HG02981 (cell line): ENCODE data around the gene DPF1.
A peak's percentile ranks its signal among the peaks of the same experiment; 100 is the strongest.
"Not testable (repeated sequence)": the region's sequence is repeated elsewhere in the genome, so short reads cannot be mapped to it uniquely, and the experiment has no call there.

ENCODE experiments used
- ATAC-seq: cut with Tn5 transposase; IDR thresholded peaks from one replicate; pipeline ENCODE4 v1.9.1; 2021; ENCODE audit warnings: mild to moderate bottlenecking, moderate library complexity; ENCODE audit not compliant: unreplicated experiment

The DPF1 gene

DNA sequence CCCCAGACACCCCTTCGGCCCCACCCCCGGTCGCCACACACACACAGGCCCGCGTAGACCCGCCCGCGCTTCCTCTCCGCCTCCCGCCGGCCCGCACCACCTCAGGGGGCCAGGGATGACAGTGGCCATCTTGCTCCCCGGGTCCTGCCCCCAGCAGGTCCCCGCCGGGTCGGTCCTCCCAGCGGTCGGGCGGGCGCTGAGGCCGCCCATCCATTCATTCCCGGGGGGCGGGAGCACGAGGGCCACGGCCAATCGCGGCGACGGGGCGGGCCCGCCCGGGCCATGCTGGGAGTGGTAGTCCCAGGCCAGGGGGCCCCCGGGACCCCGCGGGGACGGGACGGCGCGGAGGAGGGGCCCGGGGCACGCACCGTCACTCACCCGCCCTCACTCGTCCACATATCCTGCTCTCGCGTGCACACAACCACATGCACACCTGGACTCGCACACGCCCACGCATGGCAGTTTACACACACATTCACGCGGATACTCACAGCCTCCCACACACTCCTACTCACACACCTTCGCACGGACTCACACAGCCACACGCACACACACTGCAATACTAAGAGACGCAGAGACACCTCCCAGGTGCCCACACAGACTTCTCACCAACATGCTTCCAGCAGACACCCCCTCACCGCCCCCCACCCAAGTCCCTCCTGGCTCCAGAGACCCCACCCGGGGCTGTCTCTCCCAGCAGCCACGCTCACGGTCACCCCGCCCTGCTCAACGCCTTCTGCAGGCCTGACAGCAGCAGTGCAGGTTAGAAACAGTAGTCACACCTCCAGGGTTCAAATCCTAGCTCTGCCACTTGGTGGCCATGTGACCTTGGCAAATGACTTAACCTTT lies at the start of gene DPF1:
DPF1 (minus strand) TSS at position 209 of the 849 bp plus-strand sequence; CDS start at position 129, 80 bp downstream.
- peak; percentile 78 for ATAC-seq

DNA sequence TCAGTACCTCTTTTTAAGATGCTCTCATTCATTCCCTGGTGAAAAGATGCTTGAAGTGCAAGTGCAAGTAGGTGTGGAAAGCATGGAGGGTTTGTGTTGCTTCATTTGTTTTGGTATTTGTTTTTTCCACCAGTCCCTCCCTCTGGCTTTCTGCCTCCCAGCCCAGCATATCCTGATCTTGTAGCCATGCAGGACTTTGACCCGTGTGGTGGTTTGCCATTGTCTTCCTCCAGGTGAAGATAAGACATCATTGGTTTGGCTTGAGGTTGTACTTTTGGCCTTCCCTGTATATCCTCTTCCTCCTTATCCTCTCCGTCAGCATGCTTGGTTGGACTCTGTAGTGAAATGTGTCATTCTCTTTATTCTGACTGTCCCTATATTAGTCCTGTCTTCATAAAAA lies 49.5 kb upstream of the DPF1 start:
- no peak for ATAC-seq

DNA sequence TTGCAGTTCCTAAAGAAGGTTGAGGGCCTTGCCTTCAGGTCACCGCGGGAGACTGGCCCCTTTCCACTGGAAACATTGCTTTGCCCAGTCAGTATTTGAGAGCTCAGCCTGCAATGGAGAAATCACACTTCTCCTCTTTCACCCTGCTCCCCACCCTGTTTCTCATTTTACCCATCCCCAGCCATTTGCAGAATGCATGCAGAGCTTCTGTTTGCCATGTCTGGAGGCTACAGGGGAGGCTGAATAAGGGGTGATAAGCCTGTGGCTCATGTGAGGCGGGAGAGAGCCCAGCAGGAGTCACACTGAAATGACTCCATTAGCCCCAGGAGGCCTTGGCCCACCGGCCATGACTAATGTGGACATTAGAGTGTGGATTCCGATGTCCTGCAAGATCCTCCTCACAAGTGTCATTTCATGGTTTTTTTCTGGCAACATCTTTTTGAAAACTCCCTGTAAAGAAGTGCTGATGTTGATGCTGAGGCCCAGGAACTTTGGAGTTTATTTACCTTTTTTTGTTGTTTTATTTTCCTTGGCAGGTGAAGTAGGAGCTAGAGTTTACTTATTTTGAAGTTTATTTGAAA lies 46.7 kb upstream of the DPF1 start:
- no peak for ATAC-seq

DNA sequence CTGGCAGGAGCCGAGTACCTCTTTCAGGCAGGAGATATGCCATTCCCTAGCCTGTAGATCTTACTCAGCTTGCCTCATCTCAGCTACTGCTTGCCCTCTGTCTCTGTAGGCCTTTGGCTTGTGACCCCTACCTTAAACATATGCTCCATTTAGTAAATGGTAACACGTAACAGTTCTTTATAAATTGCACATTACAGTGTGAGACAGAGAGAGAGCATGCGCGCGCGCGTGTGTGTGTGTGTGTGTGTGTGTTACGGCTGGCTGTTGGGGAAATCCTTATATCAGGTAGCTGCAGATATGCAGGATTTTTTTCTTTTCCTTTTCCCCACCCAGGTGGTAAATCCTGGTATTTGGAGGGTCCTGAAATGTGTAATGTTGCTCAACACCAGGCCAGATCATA lies 44.5 kb upstream of the DPF1 start:
- ATAC-seq: no peak

DNA sequence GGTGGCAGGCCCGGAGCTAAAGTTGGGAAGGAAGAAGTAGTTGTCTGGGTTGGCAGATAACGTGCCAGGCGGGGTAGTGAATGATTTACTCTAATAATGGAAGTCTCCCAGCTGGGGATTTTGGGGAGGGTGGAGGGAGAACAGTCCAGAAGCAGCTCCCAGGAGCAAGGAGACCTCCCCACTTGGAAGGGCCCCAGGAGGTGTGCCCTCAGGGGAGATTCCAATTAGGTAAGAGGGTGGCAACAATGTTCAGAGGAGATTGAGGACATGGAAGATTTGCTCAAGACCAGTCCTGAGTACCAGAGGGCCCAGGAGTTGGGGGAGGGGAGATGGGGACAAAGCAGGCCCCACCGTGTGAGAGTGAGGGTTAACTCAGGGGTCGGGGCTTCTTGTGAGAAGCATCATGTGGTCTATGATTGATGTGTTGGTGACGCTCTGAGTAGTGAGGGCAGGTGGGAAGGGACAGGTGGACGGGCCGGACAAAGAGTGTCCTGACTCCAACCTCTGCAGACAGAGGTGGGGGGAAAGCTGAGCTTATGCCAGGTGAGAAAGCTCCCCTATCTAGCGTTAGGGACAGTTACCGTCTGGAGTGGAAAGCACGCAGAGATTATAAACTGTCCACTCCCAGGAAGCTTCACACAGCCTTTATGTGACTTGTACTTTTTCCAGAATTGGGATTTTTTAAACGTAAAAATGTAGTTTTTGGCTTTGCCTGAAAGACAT lies 43.9 kb upstream of the DPF1 start:
- ATAC-seq: no peak

DNA sequence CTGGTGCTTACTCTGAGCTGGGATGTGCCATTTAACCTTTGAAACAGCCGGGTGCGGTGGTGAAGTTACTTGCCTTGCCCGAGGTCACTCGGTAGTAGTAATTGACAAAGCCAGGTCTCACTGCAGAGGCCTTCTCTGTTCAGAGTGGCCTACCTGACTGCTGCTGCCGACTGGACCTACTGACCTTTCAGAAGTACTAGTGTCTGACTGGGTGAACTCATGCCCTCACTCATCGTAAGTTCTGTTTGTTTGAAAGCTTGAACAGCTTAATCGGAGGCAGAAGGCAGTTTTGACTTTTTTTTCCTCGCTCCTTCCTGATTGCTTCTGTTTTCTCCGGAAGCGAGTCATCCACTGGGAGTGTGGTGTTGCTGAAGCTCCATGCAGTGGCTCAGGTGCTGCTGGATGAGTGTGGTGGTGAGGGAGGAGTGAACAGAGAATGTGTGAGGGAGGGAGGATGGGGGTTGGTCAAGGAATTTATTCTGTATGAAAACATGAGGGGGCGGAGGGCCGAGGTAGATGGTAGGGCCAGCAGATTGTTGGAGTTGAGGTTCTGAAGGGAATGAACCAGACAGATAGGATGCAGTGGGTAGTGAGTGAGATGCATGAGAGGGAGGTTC lies 43.1 kb upstream of the DPF1 start:
- ATAC-seq: no peak

DNA sequence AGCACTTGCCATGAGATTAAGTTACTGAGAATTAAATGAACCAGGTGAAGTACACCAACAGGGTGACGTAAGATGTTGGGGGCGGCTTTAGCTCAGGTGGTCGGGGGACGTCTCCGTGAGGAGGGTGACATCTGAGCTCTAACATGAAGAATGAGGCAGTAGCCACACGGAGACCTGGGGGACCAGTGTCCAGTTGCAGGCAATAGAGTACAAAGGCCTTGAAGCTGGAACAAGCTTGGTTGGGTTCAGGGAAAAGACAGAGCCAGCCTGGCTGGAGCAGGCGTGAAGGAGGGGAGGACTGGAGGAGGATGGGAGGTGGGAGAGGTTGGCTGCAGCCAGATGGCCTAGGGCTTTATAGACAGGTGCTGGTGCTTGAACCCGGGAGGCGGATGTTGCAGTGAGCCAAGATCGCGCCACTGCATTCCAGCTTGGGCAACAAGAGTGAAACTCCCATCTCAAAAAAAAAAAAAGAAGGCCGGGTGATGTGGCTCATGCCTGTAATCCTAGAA lies 42.0 kb upstream of the DPF1 start:
- ATAC-seq: no peak

DNA sequence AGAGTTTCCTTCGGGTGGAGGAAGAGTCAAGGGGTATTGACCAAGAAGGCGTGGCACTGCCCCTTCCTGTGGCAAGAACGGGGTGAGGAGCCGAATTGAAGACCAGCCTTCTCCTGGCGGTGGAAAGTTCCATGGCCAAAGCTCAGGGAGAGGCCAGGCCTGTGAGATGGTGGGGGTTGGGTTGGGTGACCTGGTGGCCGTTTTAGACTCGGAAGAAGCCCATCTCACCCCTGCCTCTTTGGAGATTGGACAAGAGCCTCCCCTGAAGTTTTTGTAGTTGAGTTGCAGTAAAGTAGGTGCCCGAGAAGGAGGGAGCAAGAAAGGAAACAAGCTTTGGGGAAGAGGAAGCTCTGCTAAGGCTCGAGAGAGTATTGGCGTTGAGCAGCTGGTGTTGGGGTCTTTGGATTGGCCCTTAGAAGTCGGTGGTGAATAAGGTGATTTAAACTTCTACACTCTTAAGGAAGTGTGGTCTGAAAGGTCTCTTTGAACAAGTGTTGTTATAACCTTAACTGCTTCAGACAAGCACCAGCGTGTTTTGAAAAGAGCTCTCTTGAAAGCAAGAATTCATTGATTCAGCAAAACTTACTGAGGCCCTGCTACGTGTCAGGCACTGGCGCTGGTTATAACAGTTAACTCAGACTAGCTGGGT lies 41.3 kb upstream of the DPF1 start:
- no peak for ATAC-seq

DNA sequence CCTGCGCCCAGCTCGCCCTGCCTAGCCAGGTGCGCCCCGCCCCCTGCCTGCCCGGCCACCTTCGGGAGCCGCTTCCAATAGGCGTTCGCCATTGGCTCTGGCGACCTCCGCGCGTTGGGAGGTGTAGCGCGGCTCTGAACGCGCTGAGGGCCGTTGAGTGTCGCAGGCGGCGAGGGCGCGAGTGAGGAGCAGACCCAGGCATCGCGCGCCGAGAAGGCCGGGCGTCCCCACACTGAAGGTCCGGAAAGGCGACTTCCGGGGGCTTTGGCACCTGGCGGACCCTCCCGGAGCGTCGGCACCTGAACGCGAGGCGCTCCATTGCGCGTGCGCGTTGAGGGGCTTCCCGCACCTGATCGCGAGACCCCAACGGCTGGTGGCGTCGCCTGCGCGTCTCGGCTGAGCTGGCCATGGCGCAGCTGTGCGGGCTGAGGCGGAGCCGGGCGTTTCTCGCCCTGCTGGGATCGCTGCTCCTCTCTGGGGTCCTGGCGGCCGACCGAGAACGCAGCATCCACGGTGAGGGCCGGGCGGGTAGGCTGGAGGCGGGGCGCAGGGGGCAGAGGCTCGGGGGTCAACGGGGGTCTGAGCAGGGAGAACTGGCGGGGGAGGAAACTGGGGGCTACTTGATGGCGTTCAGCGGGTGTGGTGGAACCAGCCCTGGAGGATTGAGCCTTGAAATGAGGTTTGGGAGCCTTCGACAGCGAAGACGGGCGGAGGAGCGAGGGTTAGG lies 40.6 kb upstream of the DPF1 start, which contains the start of gene SPINT2:
SPINT2 (plus strand) TSS at position 88 of the 727 bp plus-strand sequence; CDS start at position 408, 320 bp downstream.
- no peak for ATAC-seq

DNA sequence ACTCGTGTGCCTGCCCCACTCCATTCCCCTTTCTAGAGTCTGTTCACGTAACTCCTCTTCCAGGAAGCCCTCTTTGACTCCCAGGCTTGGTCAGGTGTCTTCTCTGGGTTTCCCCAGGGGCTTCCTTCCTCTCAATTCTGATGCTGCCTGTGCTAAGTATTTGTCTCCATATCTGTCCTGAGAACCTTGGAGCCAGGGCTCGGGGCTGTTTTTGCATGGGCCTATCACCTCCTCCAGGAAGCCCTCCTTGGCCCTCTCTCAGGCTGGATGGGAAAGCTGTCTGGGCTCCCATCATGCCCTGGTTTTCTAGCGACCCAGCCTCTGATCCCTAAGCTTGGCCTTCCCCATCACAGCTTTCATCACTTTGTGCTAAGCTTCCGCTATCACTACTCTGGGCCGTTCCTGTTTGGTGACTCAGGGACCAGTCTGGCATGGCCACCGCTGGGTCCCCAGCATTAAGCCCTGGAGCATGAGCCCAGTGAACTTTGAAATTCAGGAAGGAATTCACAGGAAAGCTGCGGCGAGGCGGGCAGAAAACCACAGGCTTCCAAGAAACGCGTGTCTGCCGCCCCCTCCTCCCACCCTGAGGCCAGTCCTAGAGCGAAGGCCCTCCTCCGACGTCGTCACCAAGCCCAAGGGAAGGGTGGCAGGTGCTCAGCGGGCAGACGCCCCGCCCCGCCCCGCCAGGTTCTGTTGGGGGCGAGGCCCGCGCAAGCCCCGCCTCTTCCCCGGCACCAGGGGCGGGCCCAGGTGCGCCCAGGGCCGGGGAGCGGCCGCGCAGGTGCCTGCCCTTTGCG lies 39.9 kb upstream of the DPF1 start:
- no peak for ATAC-seq

DNA sequence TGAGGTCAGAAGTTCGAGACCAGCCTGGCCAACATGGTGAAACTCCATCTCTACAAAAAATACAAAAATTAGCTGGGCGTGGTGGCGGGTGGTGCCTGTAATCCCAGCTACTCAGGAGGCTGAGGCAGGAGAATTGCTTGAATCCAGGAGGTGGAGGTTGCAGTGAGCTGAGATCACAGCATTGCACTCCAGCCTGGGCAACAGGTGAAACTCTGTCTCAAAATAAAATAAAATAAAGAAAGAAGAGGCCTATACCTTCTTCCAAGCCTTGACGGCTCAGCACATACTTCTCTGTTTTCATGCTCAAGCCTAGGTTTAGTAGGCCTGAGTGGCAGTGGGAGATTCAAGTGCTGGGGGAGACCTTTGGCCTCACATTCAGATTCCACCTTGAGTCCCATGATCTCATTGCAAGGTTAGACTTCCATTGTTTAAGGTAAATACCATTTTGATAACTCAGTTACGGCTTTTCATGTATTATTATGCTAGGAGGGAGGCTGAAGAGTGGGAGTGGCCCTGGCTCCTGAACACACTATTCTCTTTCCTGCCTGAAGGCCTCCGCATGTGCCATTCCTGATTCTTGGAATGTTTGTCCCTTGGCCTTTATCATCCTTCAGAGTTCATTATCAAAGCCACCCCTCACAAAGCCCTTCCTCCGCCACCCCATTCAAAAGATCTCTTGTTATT lies 38.7 kb upstream of the DPF1 start:
- no peak for ATAC-seq

DNA sequence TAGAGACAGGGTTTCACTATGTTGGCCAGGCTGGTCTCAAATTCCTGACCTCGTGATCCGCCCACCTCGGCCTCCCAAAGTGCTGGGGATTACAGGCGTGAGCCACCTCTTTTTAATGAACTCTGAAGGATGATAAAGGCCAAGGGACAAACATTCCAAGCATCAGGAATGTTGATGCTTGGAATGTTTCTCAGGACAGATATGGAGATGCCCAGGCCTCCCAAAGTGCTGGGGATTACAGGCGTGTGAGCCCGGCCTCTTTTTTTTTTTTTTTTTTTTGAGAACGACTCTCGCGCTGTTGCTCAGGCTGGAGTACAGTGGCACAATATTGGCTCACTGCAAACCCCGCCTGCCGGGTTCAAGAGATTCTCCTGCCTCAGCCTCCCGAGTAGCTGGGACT lies 37.9 kb upstream of the DPF1 start:
- not testable (repeated sequence) for ATAC-seq

DNA sequence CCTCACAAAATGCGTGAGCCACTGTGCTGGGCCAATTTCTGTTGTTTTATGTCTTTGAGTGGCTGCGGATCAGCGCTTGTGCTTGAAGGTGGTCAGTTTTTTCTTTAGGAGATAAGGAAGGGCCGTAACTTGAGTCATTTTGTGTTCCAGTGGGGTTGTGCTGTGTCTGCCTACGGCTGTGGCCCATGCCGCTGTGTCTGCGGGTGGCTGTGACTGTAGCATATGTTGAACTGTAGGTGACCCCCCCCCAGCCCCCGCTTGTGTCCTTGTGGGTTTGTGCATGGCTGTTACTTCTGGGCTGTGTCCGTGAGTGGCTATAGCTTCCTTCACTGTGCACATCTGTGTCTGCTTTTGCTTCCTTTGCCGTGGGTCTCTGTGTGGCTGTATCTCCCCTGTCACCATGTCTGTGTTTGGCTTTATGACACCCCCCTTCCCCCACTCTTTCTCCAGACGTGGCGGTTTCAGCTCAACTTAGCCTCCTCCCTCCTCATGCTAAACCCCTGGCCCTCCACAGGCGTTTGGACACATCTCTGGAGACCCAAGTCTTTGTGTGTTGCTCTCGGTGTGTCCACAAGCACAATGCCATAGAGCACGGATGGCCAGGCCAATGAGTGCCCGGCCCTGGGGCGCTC lies 31.5 kb upstream of the DPF1 start:
- no peak for ATAC-seq

DNA sequence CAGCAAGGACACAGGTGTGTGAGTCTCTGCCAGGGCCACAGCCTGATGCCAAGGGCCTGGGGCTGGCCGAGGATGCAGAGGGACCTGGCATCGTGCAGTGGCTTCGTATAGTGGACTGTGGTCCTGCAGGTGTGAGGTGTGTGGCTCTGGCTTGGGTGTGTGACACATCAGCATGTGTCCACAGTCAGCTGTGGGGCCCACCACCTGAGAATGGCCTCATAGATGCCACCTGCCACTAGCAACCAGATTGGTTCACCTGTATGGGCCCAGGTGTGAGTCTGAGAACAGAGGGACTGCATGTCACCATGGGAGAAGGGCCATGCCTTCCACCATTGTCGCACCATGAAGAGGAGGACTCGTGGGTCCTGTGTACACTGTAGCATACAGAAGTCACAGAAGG lies 29.8 kb upstream of the DPF1 start:
- no peak for ATAC-seq

DNA sequence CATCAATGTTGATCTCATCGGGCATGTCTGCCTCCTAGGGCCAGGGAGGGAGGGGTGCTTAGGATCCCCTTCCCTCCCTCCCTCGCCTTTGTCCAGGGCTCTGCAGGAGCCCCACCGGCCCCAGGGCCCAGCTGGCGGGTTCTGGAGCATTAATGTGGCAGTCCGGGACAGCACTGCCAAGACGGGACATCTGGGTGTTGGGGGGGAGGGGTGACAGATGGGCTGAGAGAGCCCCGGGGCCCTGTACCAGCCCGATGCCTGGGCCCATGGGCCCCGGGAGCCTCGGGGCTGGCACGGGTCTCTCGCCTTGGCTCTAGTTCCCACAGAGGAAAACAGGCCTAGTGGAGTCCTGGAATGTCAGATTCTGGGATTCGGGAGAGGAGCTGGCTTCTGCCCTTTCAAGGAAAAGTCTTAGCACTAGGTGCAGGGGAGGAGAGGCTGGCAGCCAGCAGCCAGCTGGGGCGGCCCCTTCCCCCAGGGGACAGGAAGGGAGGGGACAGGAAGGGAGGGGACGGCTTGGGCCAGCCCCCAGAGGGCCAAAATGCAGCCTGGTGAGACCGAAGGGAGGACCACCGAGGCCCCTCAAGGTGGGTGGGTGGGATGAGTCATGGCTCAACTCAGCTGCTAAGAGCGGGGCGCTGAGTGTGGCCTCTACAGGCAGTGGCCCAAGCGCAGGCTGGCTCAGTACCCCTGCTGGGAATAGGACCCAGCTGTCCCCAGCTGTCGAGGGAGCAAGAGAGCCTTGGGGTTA lies 29.1 kb upstream of the DPF1 start:
- ATAC-seq: no peak

DNA sequence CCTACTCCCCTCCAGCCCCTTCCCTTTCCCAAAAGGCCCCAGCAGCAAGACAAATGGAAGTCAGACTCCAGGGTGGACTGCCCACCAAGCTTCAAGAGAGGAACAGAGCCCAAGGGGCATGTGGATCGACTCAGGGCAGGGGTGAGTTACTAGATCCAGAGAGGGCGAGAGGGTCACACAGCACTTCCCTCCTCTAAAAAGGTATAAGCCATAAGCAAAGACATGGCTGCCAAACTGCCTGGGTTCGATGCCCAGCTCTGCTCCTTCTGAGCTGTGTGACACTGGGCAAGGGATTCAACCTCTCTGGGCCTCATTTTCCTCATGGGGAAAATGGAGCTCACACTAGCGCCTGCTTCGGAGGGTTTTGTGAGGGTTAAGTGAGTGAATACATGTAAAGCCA lies 28.4 kb upstream of the DPF1 start:
- no peak for ATAC-seq

DNA sequence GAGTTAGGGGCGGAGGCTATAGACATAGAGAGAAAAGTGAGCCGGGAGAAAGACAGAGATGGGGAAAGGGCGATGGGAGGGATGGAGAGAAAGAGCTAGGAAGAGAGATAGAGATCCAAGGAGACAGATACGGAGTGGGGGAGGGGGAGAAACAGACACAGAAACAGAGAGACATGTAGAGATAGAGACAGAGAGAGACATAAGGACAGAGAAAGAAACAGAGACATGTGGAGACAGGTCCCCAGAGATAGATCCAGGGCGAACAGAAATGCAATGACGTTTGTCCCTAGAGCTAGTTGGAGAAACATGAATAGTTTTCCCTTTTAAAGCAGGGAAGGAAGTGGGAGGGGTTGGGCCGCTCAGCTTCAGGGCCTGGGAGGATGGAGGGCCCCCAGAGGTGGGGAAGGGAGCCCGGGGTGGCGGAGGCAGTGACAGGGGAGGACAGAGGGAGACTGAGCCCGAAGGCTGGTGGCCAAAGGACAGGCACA lies 27.6 kb upstream of the DPF1 start:
- no peak for ATAC-seq
